GM18520 (cell line): Measurements from ENCODE around the gene DYNLRB1.

Source experiments
- ATAC-seq: cut with Tn5 transposase; IDR thresholded peaks from one replicate; pipeline ENCODE4 v1.9.1; 2021; ENCODE audit not compliant: unreplicated experiment

DYNLRB1 gene

GRCh38 chr20:34553366-34553867 lies 37.2 kb downstream of the DYNLRB1 start:
- no peak for ATAC-seq

GRCh38 chr20:34557936-34558319 lies 41.7 kb downstream of the DYNLRB1 start:
- ATAC-seq = no peak

DNA sequence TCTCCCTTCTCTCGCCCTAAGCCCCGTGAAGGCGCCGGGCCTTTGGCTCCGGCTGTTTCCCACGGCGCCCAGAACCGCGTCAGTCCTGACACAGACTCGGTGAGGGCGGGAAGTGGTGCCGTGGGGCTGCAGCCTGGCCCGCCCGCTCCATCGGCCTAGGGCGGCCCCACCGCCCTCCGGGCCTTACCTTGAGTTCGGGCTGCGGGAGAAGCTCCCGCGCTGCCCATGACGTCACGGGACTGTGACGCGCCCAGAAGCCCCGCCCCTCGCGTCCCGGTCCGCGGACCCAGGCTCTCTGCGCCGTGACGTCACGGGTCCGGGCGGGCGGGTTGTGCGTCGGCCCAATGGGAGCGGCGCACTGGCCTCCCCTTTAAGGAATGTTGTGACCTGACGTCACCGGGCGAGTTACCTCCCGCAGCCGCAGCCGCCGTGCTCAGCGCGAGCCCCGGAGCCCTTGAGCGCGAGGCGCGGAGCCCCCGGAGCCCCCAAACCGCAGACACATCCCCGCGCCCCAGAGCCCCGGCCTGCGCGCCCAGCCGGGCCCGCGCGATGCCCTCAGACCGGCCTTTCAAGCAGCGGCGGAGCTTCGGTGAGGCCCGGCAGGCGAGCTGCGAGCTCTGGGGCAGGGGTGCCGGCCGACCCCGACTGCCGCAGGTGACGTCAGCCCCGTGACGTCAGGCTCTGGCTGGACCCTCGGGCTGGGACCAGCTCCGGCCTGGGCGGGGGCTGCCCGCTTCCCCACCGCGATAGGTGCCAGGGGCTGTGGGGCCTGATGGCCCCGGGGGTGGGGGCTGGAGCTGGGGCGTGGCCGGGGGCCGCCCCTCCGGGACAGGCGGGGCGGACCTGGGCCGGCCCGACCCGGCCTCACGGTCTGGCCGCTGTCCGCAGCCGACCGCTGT lies 42.3 kb downstream of the DYNLRB1 start, which contains the start of gene MAP1LC3A:
Gene MAP1LC3A, plus strand, starts transcription at position 399 of the 899 bp plus-strand sequence. Its CDS starts 151 bp downstream, at position 550.
- ATAC-seq = peak; percentile 54

DNA sequence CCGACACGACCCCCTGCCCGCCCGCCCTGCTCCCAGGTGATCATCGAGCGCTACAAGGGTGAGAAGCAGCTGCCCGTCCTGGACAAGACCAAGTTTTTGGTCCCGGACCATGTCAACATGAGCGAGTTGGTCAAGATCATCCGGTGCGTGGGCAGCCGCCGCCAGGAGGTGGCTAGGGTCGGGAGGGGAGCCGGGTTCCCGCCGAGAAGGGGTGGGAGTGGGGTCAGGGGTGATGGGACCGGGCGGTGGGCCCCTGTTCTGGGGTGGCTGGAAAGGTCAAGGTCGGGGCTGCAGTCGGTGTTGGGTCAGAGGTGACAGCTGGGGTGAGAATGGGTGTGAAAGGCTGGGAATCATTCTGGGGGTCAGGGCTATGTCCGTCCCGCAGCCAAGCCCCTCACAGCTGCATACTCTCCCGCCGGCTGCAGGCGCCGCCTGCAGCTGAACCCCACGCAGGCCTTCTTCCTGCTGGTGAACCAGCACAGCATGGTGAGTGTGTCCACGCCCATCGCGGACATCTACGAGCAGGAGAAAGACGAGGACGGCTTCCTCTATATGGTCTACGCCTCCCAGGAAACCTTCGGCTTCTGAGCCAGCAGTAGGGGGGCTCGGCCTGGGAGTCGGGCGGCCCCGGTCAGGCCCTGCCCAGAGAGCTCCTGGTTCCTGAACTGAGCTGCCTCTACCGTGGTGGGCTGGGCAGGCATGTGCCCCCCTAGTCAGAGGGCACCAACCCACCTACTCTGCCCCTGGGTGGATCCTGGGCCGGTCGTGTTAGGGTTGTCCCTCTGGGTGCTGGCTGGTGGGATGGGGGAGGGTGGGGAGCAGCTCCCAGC lies 43.3 kb downstream of the DYNLRB1 start:
- no peak for ATAC-seq

GRCh38 chr20:34560141-34560523 lies 43.9 kb downstream of the DYNLRB1 start:
- no peak for ATAC-seq

DNA sequence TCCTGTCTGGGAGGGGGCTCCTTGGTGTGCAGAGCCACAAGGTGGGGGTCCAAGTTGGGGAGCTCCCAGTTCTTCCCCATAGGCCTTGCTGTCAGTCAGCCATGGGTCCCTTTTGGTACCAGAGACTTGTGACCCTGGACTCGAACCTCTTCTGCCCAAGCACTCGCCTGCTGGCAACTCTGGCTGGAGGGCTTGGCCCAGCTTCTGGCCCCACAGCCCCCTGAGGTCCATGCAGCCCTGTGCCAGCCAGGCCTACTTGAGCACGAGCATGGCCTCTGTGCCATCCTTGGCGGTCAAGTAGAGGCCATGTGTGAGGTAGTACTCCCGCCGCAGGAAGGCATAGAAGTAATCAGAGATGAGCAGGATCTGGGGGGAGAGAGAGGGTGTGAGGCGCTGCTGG lies 44.4 kb downstream of the DYNLRB1 start:
- no peak for ATAC-seq

DNA sequence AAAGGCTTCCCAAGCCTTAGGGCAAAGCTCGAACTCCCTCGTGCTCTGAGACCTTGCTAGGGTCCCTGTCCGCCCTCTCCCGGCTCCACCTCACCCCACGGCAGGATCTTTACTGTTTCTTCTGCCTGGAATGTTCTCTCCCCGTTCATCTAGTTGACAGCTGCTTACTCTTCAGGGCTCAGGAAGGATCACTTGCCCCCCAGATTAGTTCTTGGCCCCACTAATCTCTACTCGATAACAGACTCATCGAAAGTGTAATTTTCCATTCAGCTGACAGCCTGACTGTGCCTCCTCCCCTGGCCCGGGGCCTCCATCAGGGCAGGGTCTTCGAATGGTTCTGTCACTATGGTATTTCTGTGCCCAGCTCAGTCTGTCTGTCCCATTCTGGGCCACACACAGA lies 45.4 kb downstream of the DYNLRB1 start:
- no peak for ATAC-seq

DNA sequence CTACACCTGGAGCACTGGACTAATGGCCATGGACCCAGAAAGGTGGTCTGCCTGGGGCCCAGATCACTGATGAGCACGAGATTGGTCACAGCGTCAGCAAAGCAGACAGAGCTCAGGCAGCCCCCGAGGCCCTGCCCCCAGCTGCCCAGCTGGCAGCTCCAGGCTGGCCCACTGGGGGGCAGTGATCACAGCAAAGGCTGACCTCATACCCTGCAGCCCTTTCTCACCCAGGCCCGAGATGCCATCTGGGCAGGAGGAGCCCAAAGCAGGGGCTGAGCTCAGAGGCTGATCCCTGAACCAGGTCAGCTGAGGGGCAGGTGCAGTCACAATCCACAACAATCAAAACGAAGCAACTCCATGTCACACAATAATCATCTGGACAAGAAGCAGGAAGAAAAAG lies 46.4 kb downstream of the DYNLRB1 start:
- no peak for ATAC-seq

DNA sequence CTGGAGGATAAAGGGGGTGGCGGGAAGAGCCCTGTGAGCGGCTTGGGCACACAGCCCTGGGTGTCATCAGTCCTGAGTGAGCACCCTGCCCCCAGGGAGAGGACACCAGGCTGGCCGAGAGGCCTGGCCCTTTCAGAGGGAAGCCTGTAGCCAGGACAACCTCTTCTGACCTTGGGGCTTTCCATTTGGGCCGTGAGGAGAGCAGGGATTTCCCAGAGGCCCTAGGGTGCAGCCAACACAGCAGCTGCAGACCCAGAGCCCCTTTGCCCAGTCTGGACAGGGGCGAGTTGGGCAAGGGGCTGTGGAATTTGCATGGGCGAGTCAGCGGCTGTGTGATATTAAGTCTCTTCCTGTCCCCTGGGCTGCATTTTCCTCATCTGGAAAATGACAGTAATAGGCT lies 48.6 kb downstream of the DYNLRB1 start:
- no peak for ATAC-seq

- ATAC-seq = no peak
Observed at GRCh38 chr20:34566978-34567891, 51.0 kb downstream of the DYNLRB1 start.

DNA sequence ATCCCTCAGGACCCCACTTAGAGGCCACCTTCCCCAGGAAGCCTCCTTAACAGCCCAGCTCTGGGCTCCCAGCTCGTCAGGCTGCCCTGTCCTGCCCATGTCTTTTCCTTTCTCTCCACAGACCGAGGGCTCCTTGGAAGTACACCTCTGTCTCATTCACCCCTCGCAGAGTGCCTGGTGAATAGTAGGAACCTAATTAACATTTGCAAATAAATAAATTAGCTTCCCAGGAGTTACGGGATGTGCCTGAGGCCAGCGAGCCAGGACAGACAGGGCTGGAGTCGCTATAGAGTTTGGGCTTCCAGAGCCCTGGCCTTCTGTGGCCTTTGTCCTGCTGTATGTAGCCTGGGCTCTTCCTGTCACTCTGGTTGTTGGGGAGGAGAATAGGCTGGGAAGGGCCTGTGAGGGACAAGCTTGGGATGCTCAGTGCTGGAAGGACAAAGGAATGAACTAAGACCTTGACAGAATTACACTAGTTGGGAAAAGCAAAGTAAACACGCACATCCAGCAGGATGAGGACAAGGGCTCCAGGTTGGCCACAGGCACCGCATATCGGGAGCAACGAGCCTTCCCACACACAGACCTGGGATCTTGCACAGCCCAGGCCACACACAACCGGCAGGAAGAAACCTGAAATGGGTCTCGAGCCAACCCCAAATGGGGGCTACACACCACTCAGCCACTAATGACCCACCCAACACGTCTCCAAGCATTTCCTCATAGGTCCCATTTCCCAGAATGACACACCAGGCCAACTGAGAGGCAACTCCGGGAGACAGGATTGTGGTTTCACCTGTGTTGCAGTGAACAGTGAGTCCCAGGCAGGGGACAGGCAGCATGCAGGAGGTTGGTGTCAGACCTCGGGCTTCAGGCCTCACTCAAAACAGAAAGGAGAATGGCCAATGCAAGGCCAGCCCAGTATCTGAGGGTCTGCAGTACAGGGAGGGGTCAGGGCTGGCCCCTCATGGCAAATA lies 52.0 kb downstream of the DYNLRB1 start:
- no peak for ATAC-seq

DNA sequence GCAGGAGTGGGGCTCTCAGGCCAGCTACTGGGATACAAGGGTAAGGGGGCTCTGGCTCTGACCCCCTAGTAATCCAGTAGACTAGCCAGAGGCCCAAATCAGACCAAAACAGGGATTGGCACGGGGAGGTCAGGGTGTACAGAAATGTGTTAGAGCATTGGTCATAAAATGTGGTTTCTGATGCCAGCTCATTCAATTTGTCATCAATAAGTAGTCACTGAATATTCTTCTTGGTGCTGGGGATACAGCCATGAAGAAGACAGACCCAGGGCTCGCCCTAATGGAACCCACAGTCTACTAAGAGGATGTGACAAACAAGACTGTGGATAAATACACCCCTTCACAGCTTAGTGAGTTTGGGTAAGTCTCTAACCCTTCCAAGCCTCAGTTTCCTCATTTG lies 53.4 kb downstream of the DYNLRB1 start:
- ATAC-seq = no peak

GRCh38 chr20:34570859-34571306 lies 54.7 kb downstream of the DYNLRB1 start:
- no peak for ATAC-seq

DNA sequence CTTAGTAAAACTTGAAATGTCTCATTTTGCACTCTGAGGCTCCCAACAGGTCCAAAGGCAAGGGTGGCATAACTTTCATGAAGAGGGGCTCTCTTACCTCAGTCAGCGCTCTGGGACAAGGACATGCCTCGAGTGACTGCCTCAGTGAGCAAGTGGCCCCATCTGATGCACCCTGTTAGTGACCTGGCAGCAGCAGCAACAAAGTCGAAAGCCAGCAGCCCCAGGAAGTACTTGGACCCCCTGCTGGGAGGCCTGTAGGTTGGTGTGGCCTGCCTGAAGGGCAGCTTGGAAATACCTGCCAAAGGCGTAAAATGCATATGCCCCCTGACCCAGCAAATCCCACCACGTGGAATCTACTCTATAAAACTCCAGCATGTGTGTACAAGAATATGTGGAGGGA lies 55.5 kb downstream of the DYNLRB1 start:
- no peak for ATAC-seq

GRCh38 chr20:34573541-34574300 lies 57.5 kb downstream of the DYNLRB1 start:
- ATAC-seq = no peak

DNA sequence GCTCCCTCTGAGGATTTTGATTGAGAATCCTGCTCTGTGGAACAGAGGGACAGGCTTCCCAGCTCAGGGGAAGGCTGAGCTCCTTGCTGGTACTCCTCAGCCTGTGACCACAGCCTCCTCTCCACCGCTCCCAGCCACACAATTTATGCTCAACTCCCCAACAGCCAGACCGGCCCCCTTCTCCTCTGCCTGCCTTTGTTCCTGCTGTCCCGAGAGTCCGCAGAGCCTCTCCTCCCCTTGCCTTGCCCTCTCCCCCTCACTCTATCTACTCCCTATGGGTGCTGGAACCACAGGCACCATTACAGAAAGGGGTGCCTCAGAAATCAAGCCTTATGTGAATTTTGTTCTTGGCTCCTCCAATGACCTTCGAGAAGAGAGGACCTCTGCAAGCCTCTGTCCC lies 58.2 kb downstream of the DYNLRB1 start:
- no peak for ATAC-seq

- ATAC-seq = no peak
Observed at GRCh38 chr20:34574861-34575260, 58.6 kb downstream of the DYNLRB1 start.

- no peak for ATAC-seq
Observed at GRCh38 chr20:34575271-34575670, 59.0 kb downstream of the DYNLRB1 start.

- ATAC-seq = no peak
Observed at GRCh38 chr20:34575756-34576155, 59.5 kb downstream of the DYNLRB1 start.
